ENCODE measurements around the gene TBCK. TPM values are rescaled to one million over a fixed set of nuclear protein-coding genes. Genes with fewer than 3 reads are reported as not detected.

The TBCK gene
- total RNA-seq, 1 donor from 2014 or later: 12.0 TPM

GRCh38 chr4:106096454-106096853 is 219.6 kb downstream of the TBCK start:
- no peak for TF ChIP-seq CTCF (IDR thresholded peaks at IDR 0.05; ENCODE audit: insufficient read depth, low read length, poor library complexity, severe bottlenecking)
- no peaks in the 10 kb centered on the region for H3K36me3 ChIP-seq (ENCODE audit: control insufficient read depth, insufficient read depth, low read length)
- no peak for DNase-seq (ENCODE audit: low read depth)
- H3K4me3 ChIP-seq (ENCODE audit: low read depth, low read length): no peak overlapping the region
- no peaks in the 10 kb centered on the region for H3K27me3 ChIP-seq (ENCODE audit: control insufficient read depth, insufficient read depth, low read length)

- Histone ChIP-seq H3K36me3 (ENCODE audit: control insufficient read depth, insufficient read depth, low read length) (no peaks in the 10 kb centered on the region), H3K4me3 (ENCODE audit: low read depth, low read length) (no peak overlapping the region), H3K27me3 (ENCODE audit: control insufficient read depth, insufficient read depth, low read length) (no peaks in the 10 kb centered on the region)
- no peak for TF ChIP-seq CTCF (IDR thresholded peaks at IDR 0.05; ENCODE audit: insufficient read depth, low read length, poor library complexity, severe bottlenecking)
- no peak for DNase-seq (ENCODE audit: low read depth)
These were observed 220.6 kb downstream of the TBCK start for GRCh38 chr4:106095408-106095807.

- Histone ChIP-seq H3K36me3 (ENCODE audit: control insufficient read depth, insufficient read depth, low read length) (no peaks in the 10 kb centered on the region), H3K27me3 (ENCODE audit: control insufficient read depth, insufficient read depth, low read length) (no peaks in the 10 kb centered on the region), H3K4me3 (ENCODE audit: low read depth, low read length) (no peak overlapping the region)
- TF ChIP-seq CTCF (IDR thresholded peaks at IDR 0.05; ENCODE audit: insufficient read depth, low read length, poor library complexity, severe bottlenecking): no peak
- DNase-seq (ENCODE audit: low read depth): no peak
These were observed 223.5 kb downstream of the TBCK start for GRCh38 chr4:106092361-106093040.

- H3K36me3 ChIP-seq (ENCODE audit: control insufficient read depth, insufficient read depth, low read length): no peaks in the 10 kb centered on the region
- DNase-seq (ENCODE audit: low read depth): no peak
These were observed 225.2 kb downstream of the TBCK start for GRCh38 chr4:106090826-106091225.

GRCh38 chr4:106083065-106083464 is 232.9 kb downstream of the TBCK start:
- Histone ChIP-seq H3K4me3 (ENCODE audit: low read depth, low read length) (no peak overlapping the region), H3K36me3 (ENCODE audit: control insufficient read depth, insufficient read depth, low read length) (no peaks in the 10 kb centered on the region), H3K27me3 (ENCODE audit: control insufficient read depth, insufficient read depth, low read length) (no peaks in the 10 kb centered on the region)
- no peak for DNase-seq (ENCODE audit: low read depth)
- no peak for TF ChIP-seq CTCF (IDR thresholded peaks at IDR 0.05; ENCODE audit: insufficient read depth, low read length, poor library complexity, severe bottlenecking)

More at GRCh38 chr4:106090826-106091225, 225.2 kb downstream of the TBCK start:
- TF ChIP-seq CTCF (IDR thresholded peaks at IDR 0.05; ENCODE audit: insufficient read depth, low read length, poor library complexity, severe bottlenecking): no peak
- Histone ChIP-seq H3K27me3 (ENCODE audit: control insufficient read depth, insufficient read depth, low read length) (no peaks in the 10 kb centered on the region), H3K4me3 (ENCODE audit: low read depth, low read length) (no peak overlapping the region)

- Histone ChIP-seq H3K36me3 (ENCODE audit: control insufficient read depth, insufficient read depth, low read length) (no peaks in the 10 kb centered on the region), H3K27me3 (ENCODE audit: control insufficient read depth, insufficient read depth, low read length) (no peaks in the 10 kb centered on the region), H3K4me3 (ENCODE audit: low read depth, low read length) (no peak overlapping the region)
- no peak for TF ChIP-seq CTCF (IDR thresholded peaks at IDR 0.05; ENCODE audit: insufficient read depth, low read length, poor library complexity, severe bottlenecking)
- DNase-seq (ENCODE audit: low read depth): no peak
These were observed 235.6 kb downstream of the TBCK start for GRCh38 chr4:106080376-106080775.

Measured in kidney epithelial cell (primary cell).